K562 (cell line): ENCODE results near the gene MRRF.

ENCODE experiments used
- CREM ChIP-seq: IDR thresholded peaks from 2 replicates; pipeline ENCODE4 v1.6.1; 2014; ENCODE audit warnings: antibody characterized with exemption, low read depth
- CTCF ChIP-seq, 3 experiments: IDR thresholded peaks in 2 of 3; conservative IDR thresholded peaks in 1 of 3; 2 replicates each; pipeline ENCODE4 v1.5.1; 2011 to 2012; ENCODE audit warnings: low read length in 3 of 3, mild to moderate bottlenecking in 3 of 3, control low read depth in 2 of 3, improper control_type of control experiment in 1 of 3, inconsistent platforms in 1 of 3, low read depth in 1 of 3, mixed read lengths in 1 of 3, moderate library complexity in 1 of 3; ENCODE audit not compliant: insufficient read depth in 2 of 3
- EP300 ChIP-seq: IDR thresholded peaks from 2 replicates; pipeline ENCODE4 v1.6.1; 2012; ENCODE audit warnings: low read length, improper control_type of control experiment
- NCOA1 ChIP-seq: fragments of 450-650 bp; IDR thresholded peaks from 2 replicates; pipeline ENCODE4 v1.6.1; 2016; ENCODE audit warnings: low read depth
- POLR2AphosphoS5 ChIP-seq: IDR thresholded peaks from 2 replicates; pipeline ENCODE4 v1.6.1; 2011; ENCODE audit warnings: mild to moderate bottlenecking, low read depth, low read length, moderate library complexity; ENCODE audit not compliant: control insufficient read depth, insufficient read depth
- TCF3 ChIP-seq: sonication (generic); formaldehyde crosslinking; IDR thresholded peaks from 2 replicates; pipeline ENCODE4 v1.4.0; 2020; ENCODE audit warnings: mild to moderate bottlenecking, missing genetic modification reagents
- USF1 ChIP-seq: sonication (generic); formaldehyde crosslinking; IDR thresholded peaks from 2 replicates; pipeline ENCODE4 v1.9.0; 2022; ENCODE audit warnings: mild to moderate bottlenecking, missing genetic modification reagents
- ZSCAN29 ChIP-seq: fragments of 450-650 bp; IDR thresholded peaks from 2 replicates; pipeline ENCODE4 v1.6.1; 2017
- TF ChIP-seq, protein P1 (sequence below): fragments of 450-650 bp; conservative IDR thresholded peaks from 2 replicates; pipeline ENCODE4 v1.6.1; 2016; ENCODE audit warnings: missing genetic modification characterization, low read depth, mild to moderate bottlenecking, missing compliant biosample characterization, moderate library complexity
- TF ChIP-seq, protein P2 (sequence below): sonication (generic); formaldehyde crosslinking; IDR thresholded peaks from 2 replicates; pipeline ENCODE4 v1.8.1; 2023; ENCODE audit warnings: mild to moderate bottlenecking, missing genetic modification reagents

- TF ChIP-seq, protein P1, sequence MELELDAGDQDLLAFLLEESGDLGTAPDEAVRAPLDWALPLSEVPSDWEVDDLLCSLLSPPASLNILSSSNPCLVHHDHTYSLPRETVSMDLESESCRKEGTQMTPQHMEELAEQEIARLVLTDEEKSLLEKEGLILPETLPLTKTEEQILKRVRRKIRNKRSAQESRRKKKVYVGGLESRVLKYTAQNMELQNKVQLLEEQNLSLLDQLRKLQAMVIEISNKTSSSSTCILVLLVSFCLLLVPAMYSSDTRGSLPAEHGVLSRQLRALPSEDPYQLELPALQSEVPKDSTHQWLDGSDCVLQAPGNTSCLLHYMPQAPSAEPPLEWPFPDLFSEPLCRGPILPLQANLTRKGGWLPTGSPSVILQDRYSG = no peak
- TF ChIP-seq CTCF (IDR thresholded peaks at IDR 0.05 in 2 of 3, conservative IDR thresholded peaks at IDR 0.05 in 1 of 3; ENCODE audit: insufficient read depth in 2 of 3, low read depth in 1 of 3, low read length in 3 of 3) (no peak), CREM (no peak), NCOA1 (no peak), POLR2AphosphoS5 (no peak), ZSCAN29 (no peak), TCF3 (CRISPR knock-in tag) (no peak), USF1 (no peak), EP300 (no peak)
- TF ChIP-seq, protein P2, sequence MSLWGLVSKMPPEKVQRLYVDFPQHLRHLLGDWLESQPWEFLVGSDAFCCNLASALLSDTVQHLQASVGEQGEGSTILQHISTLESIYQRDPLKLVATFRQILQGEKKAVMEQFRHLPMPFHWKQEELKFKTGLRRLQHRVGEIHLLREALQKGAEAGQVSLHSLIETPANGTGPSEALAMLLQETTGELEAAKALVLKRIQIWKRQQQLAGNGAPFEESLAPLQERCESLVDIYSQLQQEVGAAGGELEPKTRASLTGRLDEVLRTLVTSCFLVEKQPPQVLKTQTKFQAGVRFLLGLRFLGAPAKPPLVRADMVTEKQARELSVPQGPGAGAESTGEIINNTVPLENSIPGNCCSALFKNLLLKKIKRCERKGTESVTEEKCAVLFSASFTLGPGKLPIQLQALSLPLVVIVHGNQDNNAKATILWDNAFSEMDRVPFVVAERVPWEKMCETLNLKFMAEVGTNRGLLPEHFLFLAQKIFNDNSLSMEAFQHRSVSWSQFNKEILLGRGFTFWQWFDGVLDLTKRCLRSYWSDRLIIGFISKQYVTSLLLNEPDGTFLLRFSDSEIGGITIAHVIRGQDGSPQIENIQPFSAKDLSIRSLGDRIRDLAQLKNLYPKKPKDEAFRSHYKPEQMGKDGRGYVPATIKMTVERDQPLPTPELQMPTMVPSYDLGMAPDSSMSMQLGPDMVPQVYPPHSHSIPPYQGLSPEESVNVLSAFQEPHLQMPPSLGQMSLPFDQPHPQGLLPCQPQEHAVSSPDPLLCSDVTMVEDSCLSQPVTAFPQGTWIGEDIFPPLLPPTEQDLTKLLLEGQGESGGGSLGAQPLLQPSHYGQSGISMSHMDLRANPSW (CRISPR knock-in tag) = no peak
Observed at GRCh38 chr9:122367065-122367464, 102.4 kb downstream of the MRRF start.
